Measurements from ENCODE around the gene MYL12B. TPM values are rescaled to one million over a fixed set of nuclear protein-coding genes. Genes with fewer than 3 reads are reported as not detected.
"Not testable (repeated sequence)": the region's sequence is repeated elsewhere in the genome, so short reads cannot be mapped to it uniquely, and the experiment has no call there.

The MYL12B gene
- total RNA-seq, 1 donor from 2014 or later = 90.4 TPM

GRCh38 chr18:3260995-3261372 lies 949 bp upstream of the MYL12B start:
- ATAC-seq = no peak
- no peak for DNase-seq (ENCODE audit: low spot score)

GRCh38 chr18:3262234-3263131 lies 550 bp downstream of the MYL12B start:
- peak; percentile 61 for DNase-seq (ENCODE audit: low spot score)
- ATAC-seq = peak; percentile 55

- ATAC-seq (no peak), DNase-seq (ENCODE audit: low spot score) (no peak)
These were observed 1.3 kb downstream of the MYL12B start for GRCh38 chr18:3263132-3263700.

GRCh38 chr18:3264362-3264761 lies 2.4 kb downstream of the MYL12B start:
- ATAC-seq = no peak
- DNase-seq (ENCODE audit: low spot score) = no peak

- peak; percentile 1 for ATAC-seq
These were observed 3.7 kb downstream of the MYL12B start for GRCh38 chr18:3265564-3266033.

GRCh38 chr18:3266062-3266608 lies 4.2 kb downstream of the MYL12B start:
- ATAC-seq (peak; percentile 8), DNase-seq (ENCODE audit: low spot score) (no peak)

More at GRCh38 chr18:3265564-3266033, 3.7 kb downstream of the MYL12B start:
- no peak for DNase-seq (ENCODE audit: low spot score)

- DNase-seq (ENCODE audit: low spot score) (no peak), ATAC-seq (peak; percentile 67)
These were observed 6.4 kb downstream of the MYL12B start for GRCh38 chr18:3268306-3268705.

GRCh38 chr18:3269241-3269913 lies 7.4 kb downstream of the MYL12B start:
- ATAC-seq (no peak), DNase-seq (ENCODE audit: low spot score) (no peak)

- DNase-seq (ENCODE audit: low spot score) = no peak
- ATAC-seq = no peak
These were observed 8.0 kb downstream of the MYL12B start for GRCh38 chr18:3269914-3270299.

GRCh38 chr18:3273042-3273441 lies 11.1 kb downstream of the MYL12B start:
- no peak for DNase-seq (ENCODE audit: low spot score)

GRCh38 chr18:3277643-3278213 lies 15.8 kb downstream of the MYL12B start:
- DNase-seq (ENCODE audit: low spot score); ATAC-seq: not testable (repeated sequence)

More at GRCh38 chr18:3273042-3273441, 11.1 kb downstream of the MYL12B start:
- ATAC-seq = no peak

- DNase-seq (ENCODE audit: low spot score) = no peak
- ATAC-seq = peak; percentile 32
These were observed 17.6 kb downstream of the MYL12B start for GRCh38 chr18:3279201-3280185.

GRCh38 chr18:3281456-3282400 lies 19.8 kb downstream of the MYL12B start:
- no peak for DNase-seq (ENCODE audit: low spot score)
- peak; percentile 92 for ATAC-seq

GRCh38 chr18:3283253-3283863 lies 21.4 kb downstream of the MYL12B start:
- ATAC-seq (no peak), DNase-seq (ENCODE audit: low spot score) (no peak)

GRCh38 chr18:3283908-3284307 lies 22.0 kb downstream of the MYL12B start:
- DNase-seq (ENCODE audit: low spot score) (no peak), ATAC-seq (no peak)

- ATAC-seq = no peak
- no peak for DNase-seq (ENCODE audit: low spot score)
These were observed 22.6 kb downstream of the MYL12B start for GRCh38 chr18:3284501-3284900.

- ATAC-seq = no peak
- DNase-seq (ENCODE audit: low spot score) = no peak
These were observed 24.2 kb downstream of the MYL12B start for GRCh38 chr18:3286159-3286558.

Measured in left lobe of liver (tissue), 2 donors.